ENCODE measurements around the gene CFAP69. TPM values are rescaled to one million over a fixed set of nuclear protein-coding genes. Genes with fewer than 3 reads are reported as not detected.

Gene CFAP69
- total and polyA plus RNA-seq, 2 of the 8 experiments (the other 6 are each of a cell fraction or from before 2014, with no cell fraction given), result 1.00 to 3.8 TPM

DNA sequence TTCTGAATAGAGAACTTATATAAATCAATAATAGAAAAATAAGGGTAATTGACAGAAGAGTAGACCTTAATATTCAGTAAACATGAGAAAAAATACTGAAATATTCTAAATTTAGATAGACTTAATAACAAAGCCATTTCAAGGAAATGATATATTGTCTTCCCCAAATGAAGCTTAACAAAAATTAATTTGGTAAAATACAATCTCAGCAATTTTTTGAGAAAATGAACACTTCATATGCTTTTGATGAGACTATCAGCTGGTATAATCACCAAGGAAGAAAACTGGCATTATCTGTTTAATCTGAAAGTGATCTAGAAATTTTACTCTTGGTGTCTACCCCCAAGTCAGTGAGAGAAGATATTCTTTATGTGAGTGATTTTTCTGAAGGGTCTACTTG lies 77.9 kb downstream of the CFAP69 start:
- FAIRE-seq, result no peak
- Histone ChIP-seq H2BK5ac (ENCODE audit: low read depth, low read length) (no peak overlapping the region), H3K9ac (replicated peaks in 1 of 4; ENCODE audit: extremely low read depth in 1 of 4, low read depth in 3 of 4, low read length in 3 of 4) (no peak overlapping the region), H3K56ac (replicated peaks; ENCODE audit: insufficient read length, low read depth, low read length) (no peak overlapping the region), H3K79me1 (ENCODE audit: low read depth, low read length) (no peaks in the 10 kb centered on the region), H3K36me3 (ENCODE audit: control insufficient read depth in 2 of 4, insufficient read depth in 4 of 4, low read length in 3 of 4) (no peaks in the 10 kb centered on the region), H3K79me2 (ENCODE audit: control insufficient read depth in 1 of 2, insufficient read depth in 2 of 2, low read length in 2 of 2) (no peaks in the 10 kb centered on the region), H4K91ac (replicated peaks; ENCODE audit: insufficient read length, low read length) (no peak overlapping the region), H3K14ac (ENCODE audit: insufficient read length) (no peak overlapping the region), H3K27ac (ENCODE audit: low read depth, low read length) (no peak overlapping the region), H2BK20ac (ENCODE audit: low read length) (no peak overlapping the region), H3K23me2 (ENCODE audit: low read depth, low read length) (peaks cover 10% of the 10 kb centered on the region; the same call in 1 of the 2 replicates), H4K20me1 (replicated peaks in 1 of 2; ENCODE audit: control insufficient read depth in 1 of 2, insufficient read depth in 2 of 2, low read length in 2 of 2) (no peaks in the 10 kb centered on the region), H3K4me2 (ENCODE audit: insufficient read depth in 1 of 2, low read depth in 2 of 2, low read length in 2 of 2) (no peak overlapping the region), H3K4ac (replicated peaks; ENCODE audit: insufficient read length, low read depth, low read length) (no peak overlapping the region), H2BK120ac (replicated peaks; ENCODE audit: low read depth, low read length) (no peak overlapping the region), H3K27me3 (replicated peaks in 1 of 4; ENCODE audit: control insufficient read depth in 3 of 4, extremely low read depth in 1 of 4, insufficient read depth in 3 of 4, low read length in 3 of 4) (peaks cover 20 to 39% (median 29%) of the 10 kb centered on the region in 4 experiments), H4K5ac (ENCODE audit: insufficient read length, low read depth, low read length) (no peak overlapping the region), H4K8ac (ENCODE audit: extremely low read depth, insufficient read depth, low read length) (no peak overlapping the region), H3K23ac (ENCODE audit: insufficient read length) (no peak overlapping the region), H2BK15ac (ENCODE audit: low read length) (no peak overlapping the region), H2BK12ac (ENCODE audit: low read depth, low read length) (no peak overlapping the region), H2AFZ (ENCODE audit: low read length) (no peak overlapping the region), H3K4me1 (replicated peaks in 1 of 4; ENCODE audit: control insufficient read depth in 3 of 4, insufficient read depth in 4 of 4, low read length in 3 of 4) (peaks cover 0 to 3% (median 0%) of the 10 kb centered on the region in 4 experiments; a peak in 2 of 7 replicates), H3K4me3 (ENCODE audit: extremely low read depth in 1 of 4, insufficient read depth in 2 of 4, low read depth in 3 of 4, low read length in 4 of 4) (no peak overlapping the region), H3K18ac (ENCODE audit: extremely low read depth, low read length) (no peak overlapping the region), H2AK5ac (ENCODE audit: low read depth, low read length) (no peak overlapping the region), H3K9me3 (ENCODE audit: insufficient read depth in 2 of 2, low read depth in 1 of 2, low read length in 1 of 2) (no peaks in the 10 kb centered on the region)
- no peak for DNase-seq (ENCODE audit: low read depth in 1 of 2, low spot score in 2 of 2)
- no peak for TF ChIP-seq SP4 (IDR thresholded peaks at IDR 0.05; ENCODE audit: low read length)
- POLR2A ChIA-PET (ENCODE audit: partially characterized antibody), result no interaction called here
- CTCF ChIA-PET (ENCODE audit: partially characterized antibody), result interaction anchor here (2.9 kb wide), 1 partner anchor 12 kb away, joined by 14 read pairs; no protein-coding TSS in a partner anchor
